Stimulated activated CD4-positive, alpha-beta T cell treated with anti-CD3 and anti-CD28 coated beads, Interleukin-4, amount 100 ng/mL, for 48 hours (primary cell): ENCODE data around the gene ATP6V0A1.
"Not testable (repeated sequence)": the region's sequence is repeated elsewhere in the genome, so short reads cannot be mapped to it uniquely, and the experiment has no call there.

Experiments used
- DNase-seq, 2 donors: peaks; one replicate each; pipeline ENCODE4 v3.0.0-alpha.2; 2020; ENCODE audit warnings: low read depth in 2 of 2

Gene ATP6V0A1

GRCh38 chr17:42436391-42436790, 22.3 kb upstream of the ATP6V0A1 start:
- DNase-seq: no peak

GRCh38 chr17:42438600-42439567, 19.8 kb upstream of the ATP6V0A1 start:
- peak in 1 of 2 donors; percentile 38 for DNase-seq

- DNase-seq: no peak
These were observed 17.1 kb upstream of the ATP6V0A1 start for GRCh38 chr17:42441371-42442195.

GRCh38 chr17:42442196-42442565, 16.5 kb upstream of the ATP6V0A1 start:
- no peak for DNase-seq

GRCh38 chr17:42449176-42449575, 9.5 kb upstream of the ATP6V0A1 start:
- not testable (repeated sequence) for DNase-seq

GRCh38 chr17:42449838-42450237, 8.8 kb upstream of the ATP6V0A1 start:
- not testable (repeated sequence) for DNase-seq

GRCh38 chr17:42451270-42451669, 7.4 kb upstream of the ATP6V0A1 start:
- DNase-seq: not testable (repeated sequence)

GRCh38 chr17:42453439-42453838, 5.2 kb upstream of the ATP6V0A1 start:
- DNase-seq: no peak

GRCh38 chr17:42454987-42455386, 3.7 kb upstream of the ATP6V0A1 start:
- not testable (repeated sequence) for DNase-seq

GRCh38 chr17:42456223-42457106, 2.2 kb upstream of the ATP6V0A1 start:
- DNase-seq: no peak

GRCh38 chr17:42457107-42457792, 1.4 kb upstream of the ATP6V0A1 start:
- DNase-seq: no peak

- DNase-seq: peak in 1 of 2 donors; percentile 16
These were observed 650 bp downstream of the ATP6V0A1 start for GRCh38 chr17:42459256-42459800.

- no peak for DNase-seq
These were observed 1.2 kb downstream of the ATP6V0A1 start for GRCh38 chr17:42459801-42460281.

GRCh38 chr17:42460371-42460770, 1.7 kb downstream of the ATP6V0A1 start:
- no peak for DNase-seq

GRCh38 chr17:42463976-42464400, 5.3 kb downstream of the ATP6V0A1 start:
- no peak for DNase-seq

GRCh38 chr17:42467889-42468288, 9.2 kb downstream of the ATP6V0A1 start:
- no peak for DNase-seq

GRCh38 chr17:42472709-42473521, 14.2 kb downstream of the ATP6V0A1 start:
- DNase-seq: no peak

GRCh38 chr17:42474276-42474675, 15.6 kb downstream of the ATP6V0A1 start:
- DNase-seq: no peak

- DNase-seq: no peak
These were observed 16.4 kb downstream of the ATP6V0A1 start for GRCh38 chr17:42475121-42475520.

- no peak for DNase-seq
These were observed 17.2 kb downstream of the ATP6V0A1 start for GRCh38 chr17:42475835-42476234.
